K562 (cell line): ENCODE data around the gene APBB2. TPM values are rescaled to one million over a fixed set of nuclear protein-coding genes. Genes with fewer than 3 reads are reported as not detected.

Source experiments
- ATAC-seq: fragments of 200-7000 bp; cut with Tn5 transposase; 3 replicates; pipeline ENCODE4 v1.9.1; 2020; ENCODE audit warnings: moderate library complexity
- BruUV-seq: library from RNA; stranded (reverse); fragments of 400-500 nt; replicated peaks from 2 replicates; lab custom pipeline; 2021; lab: Mats Ljungman, UMichigan
- CTCF ChIA-PET: fragments of 300-600 bp; formaldehyde crosslinking; extraction: SDS; loops from one replicate; lab custom pipeline; 2021; ENCODE audit warnings: low intra/inter-chr PET ratio; lab: Yijun Ruan, JAX
- POLR2A ChIA-PET: fragments of 300-600, 350-650 bp; sonication (Branson Sonifier 250); formaldehyde crosslinking; extraction: SDS; loops from one replicate; lab custom pipeline; 2021; ENCODE audit warnings: antibody characterized with exemption, inconsistent platforms; lab: Yijun Ruan, JAX
- DNase-seq, 4 experiments: peaks; one replicate each; pipeline versions ENCODE4 v3.0.0 to v3.0.0-alpha.2; 2011 to 2018; ENCODE audit warnings: low spot score in 3 of 4, mixed read lengths in 3 of 4; ENCODE audit errors: extremely low read depth in 1 of 4
- FAIRE-seq: peaks from 2 replicates; lab custom pipeline; 2011; peaks lifted over from hg19 to GRCh38; lab: Jason Lieb, UNC
- H2AFZ ChIP-seq: 2 replicates; pipeline ENCODE4 v1.6.0; 2011; ENCODE audit warnings: low read depth, low read length, control low read depth, inconsistent platforms
- H3K27ac ChIP-seq: fragments of 200-600 bp; 3 replicates; pipeline ENCODE4 v1.8.0; 2011; ENCODE audit warnings: low read depth, mild to moderate bottlenecking, control low read depth, inconsistent platforms, low read length, moderate library complexity, mixed read lengths; ENCODE audit errors: extremely low read depth
- H3K27me3 ChIP-seq, 2 experiments: fragments of 300-600 bp in 1 of 2; 2 replicates in 1 of 2; 3 replicates in 1 of 2; pipeline versions ENCODE4 v1.6.0 to v1.8.0; 2011; ENCODE audit warnings: inconsistent platforms in 2 of 2, low read length in 2 of 2, mild to moderate bottlenecking in 1 of 2, mixed read lengths in 1 of 2, moderate library complexity in 1 of 2; ENCODE audit not compliant: control insufficient read depth in 2 of 2, insufficient read depth in 2 of 2
- H3K36me3 ChIP-seq: fragments of 300-600 bp; 3 replicates; pipeline ENCODE4 v1.8.0; 2011; ENCODE audit warnings: mild to moderate bottlenecking, low read length, inconsistent platforms; ENCODE audit not compliant: control insufficient read depth, insufficient read depth
- H3K4me1 ChIP-seq, 2 experiments: fragments of 200-600 bp in 1 of 2; replicated peaks in 1 of 2; 2 replicates in 1 of 2; 3 replicates in 1 of 2; pipeline versions ENCODE4 v1.5.1 to v1.8.0; 2011; ENCODE audit warnings: inconsistent platforms in 2 of 2, low read length in 2 of 2, mild to moderate bottlenecking in 1 of 2, mixed read lengths in 1 of 2, moderate library complexity in 1 of 2; ENCODE audit not compliant: control insufficient read depth in 2 of 2, insufficient read depth in 2 of 2
- H3K4me2 ChIP-seq: 2 replicates; pipeline ENCODE4 v1.6.1; 2011; ENCODE audit warnings: low read length, control low read depth, inconsistent platforms, mixed read lengths; ENCODE audit not compliant: insufficient read depth
- H3K4me3 ChIP-seq: fragments of 200-600 bp; sonication (generic), shearing (Covaris generic); 2 replicates; pipeline ENCODE4 v1.5.1; 2016; ENCODE audit warnings: control low read depth, inconsistent platforms
- H3K79me2 ChIP-seq: fragments of 200-600 bp; 3 replicates; pipeline ENCODE4 v1.8.0; 2011; ENCODE audit warnings: low read length, inconsistent platforms; ENCODE audit not compliant: control insufficient read depth, insufficient read depth
- H3K9ac ChIP-seq, 2 experiments: 2 replicates each; pipeline versions ENCODE4 v1.6.0 to v1.6.1; 2011; ENCODE audit warnings: low read depth in 2 of 2, low read length in 2 of 2, control low read depth in 1 of 2, inconsistent platforms in 1 of 2, mild to moderate bottlenecking in 1 of 2, mixed read lengths in 1 of 2; ENCODE audit not compliant: insufficient read depth in 1 of 2
- H3K9me1 ChIP-seq: one replicate; pipeline ENCODE4 v1.6.0; 2011; ENCODE audit warnings: inconsistent platforms, mild to moderate bottlenecking, low read length, moderate library complexity; ENCODE audit not compliant: control insufficient read depth, insufficient read depth
- H3K9me3 ChIP-seq: replicated peaks from 2 replicates; pipeline ENCODE4 v1.5.1; 2011; ENCODE audit warnings: low read depth, low read length, inconsistent platforms; ENCODE audit not compliant: control insufficient read depth, insufficient read depth
- H4K20me1 ChIP-seq: replicated peaks from 2 replicates; pipeline ENCODE4 v1.6.1; 2011; ENCODE audit warnings: low read length, inconsistent platforms, mixed read lengths; ENCODE audit not compliant: control insufficient read depth, insufficient read depth
- CSDE1 ChIP-seq, 2 experiments: fragments of 450-650 bp; IDR thresholded peaks; 2 replicates each; pipeline ENCODE4 v1.6.1; 2016; ENCODE audit warnings: mild to moderate bottlenecking in 1 of 2
- HDAC1 ChIP-seq, 2 experiments: fragments of 450-650 bp; IDR thresholded peaks; 2 replicates each; pipeline ENCODE4 v1.6.1; 2016 to 2017; ENCODE audit warnings: inconsistent platforms in 1 of 2, mild to moderate bottlenecking in 1 of 2, moderate library complexity in 1 of 2
- NFE2L1 ChIP-seq: fragments of 450-650 bp; IDR thresholded peaks from 2 replicates; pipeline ENCODE4 v1.6.1; 2016; ENCODE audit warnings: missing genetic modification characterization, low read depth, mild to moderate bottlenecking, missing compliant biosample characterization, moderate library complexity, borderline replicate concordance
- ZNF778 ChIP-seq: fragments of 450-650 bp; formaldehyde crosslinking; IDR thresholded peaks from 2 replicates; pipeline ENCODE4 v1.4.0; 2020; ENCODE audit warnings: mild to moderate bottlenecking, moderate library complexity
- WGBS: fragments of 100-300 bp; shearing (Covaris generic); methylation state at CpG from one replicate; pipeline ENCODE4 v1.1.6; 2016; ENCODE audit warnings: low coverage, mixed read lengths; ENCODE audit not compliant: insufficient coverage; ENCODE audit errors: missing lambda C conversion rate; 5-methylcytosine and 5-hydroxymethylcytosine counted together
- in situ Hi-C: fragments of 300-500 bp; cut with MboI; formaldehyde crosslinking; loops from 4 replicates; pipeline ENCODE4 v1.15.0; 2018; ENCODE audit warnings: inconsistent platforms, mixed read lengths
- intact Hi-C: fragments of 100-400 bp; cut with micrococcal nuclease; formaldehyde crosslinking; loops from 2 replicates; pipeline ENCODE4 v1.14.2; 2022
- polyA plus RNA-seq, 8 experiments: library from polyadenylated mRNA; depleted of rRNA in 4 of 8; stranded (reverse) in 5 of 8; unstranded in 3 of 8; fragments of >200 nt; fragmentation: Nextera tagmentation in 2 of 8; fragmentation: Illumina TruSeq in 1 of 8; extraction: Ambion mirVana in 2 of 8; extraction: Trizol in 1 of 8; gene quantifications; 2 replicates each; pipeline versions ENCODE4 v1.2.1 to v1.2.3, GENCODE V29; 2011 to 2014; ENCODE audit warnings: inconsistent platforms in 1 of 8, missing spikeins in 1 of 8
- total RNA-seq, 7 experiments: library from RNA; depleted of rRNA in 6 of 7; stranded (reverse); fragments of >200 nt in 6 of 7; fragmentation: Illumina TruSeq in 2 of 7; extraction: Trizol in 2 of 7; gene quantifications; 2 replicates each; pipeline versions ENCODE4 v1.2.1 to v1.2.3, GENCODE V29; 2011 to 2021; ENCODE audit warnings: low replicate concordance in 1 of 7

APBB2 gene
- total and polyA plus RNA-seq, 9 of the 15 experiments (the other 6 are each of a cell fraction or from before 2014, with no cell fraction given): 0.08 to 2.1 (median 1.4) TPM

DNA sequence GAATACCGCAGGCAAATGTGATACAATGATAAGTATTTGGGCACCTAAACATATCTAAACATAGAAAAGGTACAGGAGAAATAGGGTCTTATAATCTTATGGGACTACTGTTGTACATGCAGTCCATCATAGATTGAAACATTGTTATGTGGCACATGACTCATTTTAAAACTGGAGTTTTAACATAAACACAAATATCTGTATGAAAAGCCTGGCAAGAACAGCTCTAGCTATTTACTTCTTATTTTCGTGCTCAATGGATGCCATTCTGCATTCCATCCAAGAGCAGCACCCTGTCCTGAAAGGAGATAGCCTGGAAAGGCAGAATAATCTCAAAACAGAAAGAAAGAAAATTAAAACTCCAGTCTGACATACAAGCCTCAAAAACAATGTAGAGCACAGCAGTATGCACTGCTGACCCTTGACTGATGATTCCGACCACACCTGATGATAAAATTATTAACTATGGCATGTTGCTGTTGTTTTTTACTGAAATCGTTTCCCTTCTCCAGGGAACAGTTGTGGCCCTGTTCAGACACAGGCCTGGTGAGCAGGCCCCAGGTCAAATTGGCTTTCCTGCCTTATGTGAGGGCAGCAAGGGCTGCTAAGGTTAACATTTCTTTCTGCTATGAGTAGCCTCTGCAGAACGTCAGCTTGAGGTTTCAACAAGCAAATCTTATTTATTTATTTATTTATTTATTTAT, 152.7 kb downstream of the APBB2 start:
- WGBS: 0% methylated on average over 5 of the region's 5 CpGs
- no peaks in the 10 kb centered on the region for H3K79me2 ChIP-seq
- no peak overlapping the region for H2AFZ ChIP-seq
- H3K36me3 ChIP-seq: no peaks in the 10 kb centered on the region
- H3K4me2 ChIP-seq: no peak overlapping the region
- TF ChIP-seq CSDE1 (IDR thresholded peaks at IDR 0.05) (no peak), HDAC1 (IDR thresholded peaks at IDR 0.05) (no peak), ZNF778 (CRISPR knock-in tag) (no peak), NFE2L1 (no peak)
- H3K27ac ChIP-seq: no peak overlapping the region
- BruUV-seq: no TSS peak
- intact Hi-C loops (no loop called here), in situ Hi-C loops (no loop called here)
- peaks cover 0 to 5% of the 10 kb centered on the region in 2 experiments; a peak in 2 of 5 replicates for H3K27me3 ChIP-seq
- no peak overlapping the region for H3K9ac ChIP-seq
- ATAC-seq (no peak), FAIRE-seq (no peak), DNase-seq (no peak)
- CTCF ChIA-PET: no interaction called here
- H3K9me1 ChIP-seq: no peaks in the 10 kb centered on the region
- POLR2A ChIA-PET: no interaction called here
- no peaks in the 10 kb centered on the region for H4K20me1 ChIP-seq
- H3K9me3 ChIP-seq: no peaks in the 10 kb centered on the region
- no peaks in the 10 kb centered on the region for H3K4me1 ChIP-seq
- no peak overlapping the region for H3K4me3 ChIP-seq
